Limb (tissue), 2 donors: ENCODE measurements around the gene FAM163B.

ENCODE experiments used
- DNase-seq, 2 donors: peaks; one replicate each; pipeline ENCODE4 v3.0.0-alpha.2; 2016; ENCODE audit errors: extremely low spot score in 2 of 2

The FAM163B gene

DNA sequence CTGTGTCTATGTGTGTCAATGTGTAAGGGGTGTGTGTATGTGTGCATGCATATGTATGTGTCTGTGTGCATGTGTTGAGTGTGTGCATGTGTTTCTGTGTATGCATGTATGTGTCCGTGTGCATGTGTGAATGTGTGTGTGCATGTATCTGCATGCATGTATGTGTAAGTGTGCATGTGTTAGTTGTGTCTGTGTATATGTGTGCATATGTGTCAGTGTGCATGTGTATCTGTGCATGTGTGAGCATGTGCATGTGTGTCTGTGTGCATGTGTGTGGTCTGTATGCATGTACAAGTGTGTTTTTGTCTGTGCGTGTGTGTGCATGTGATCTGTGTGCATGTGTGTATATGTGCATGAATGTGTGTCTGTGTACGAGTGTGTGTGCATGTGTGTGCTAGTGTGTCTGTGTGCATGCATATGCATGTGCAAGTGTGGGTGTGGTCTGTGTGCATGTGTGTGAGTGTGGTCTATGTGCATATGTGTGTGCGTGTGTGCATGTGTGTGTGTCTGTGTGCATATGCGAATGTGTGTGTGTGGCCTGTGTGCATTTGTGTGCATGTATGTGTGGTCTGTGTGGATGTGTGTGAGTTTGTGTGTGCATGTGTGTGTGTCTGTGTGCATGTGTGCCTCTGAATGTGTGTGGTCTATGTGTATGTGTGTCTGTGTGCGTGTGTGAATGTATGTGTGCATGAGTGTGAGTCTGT is 9.6 kb downstream of the FAM163B start:
- DNase-seq = no peak

DNA sequence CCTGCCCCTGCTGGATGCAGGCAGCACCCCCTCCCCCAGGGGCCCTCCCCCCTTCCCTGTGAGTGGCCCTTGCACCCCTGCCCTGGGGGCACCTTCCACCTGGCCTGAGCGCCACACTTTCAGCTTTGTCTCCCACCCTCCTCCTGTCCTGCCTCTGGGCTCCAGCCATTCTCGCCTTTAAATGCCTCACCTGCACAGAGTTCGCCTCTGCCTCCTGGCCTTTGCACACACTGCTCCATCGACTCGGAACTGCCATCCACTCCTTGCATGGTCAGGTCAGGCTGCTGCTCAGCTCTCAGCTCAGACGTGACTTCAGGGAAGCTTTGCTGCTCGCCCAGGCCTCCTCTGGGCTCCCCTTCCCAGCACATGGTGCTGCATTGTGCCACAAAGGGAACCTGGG is 10.2 kb downstream of the FAM163B start:
- no peak for DNase-seq

DNA sequence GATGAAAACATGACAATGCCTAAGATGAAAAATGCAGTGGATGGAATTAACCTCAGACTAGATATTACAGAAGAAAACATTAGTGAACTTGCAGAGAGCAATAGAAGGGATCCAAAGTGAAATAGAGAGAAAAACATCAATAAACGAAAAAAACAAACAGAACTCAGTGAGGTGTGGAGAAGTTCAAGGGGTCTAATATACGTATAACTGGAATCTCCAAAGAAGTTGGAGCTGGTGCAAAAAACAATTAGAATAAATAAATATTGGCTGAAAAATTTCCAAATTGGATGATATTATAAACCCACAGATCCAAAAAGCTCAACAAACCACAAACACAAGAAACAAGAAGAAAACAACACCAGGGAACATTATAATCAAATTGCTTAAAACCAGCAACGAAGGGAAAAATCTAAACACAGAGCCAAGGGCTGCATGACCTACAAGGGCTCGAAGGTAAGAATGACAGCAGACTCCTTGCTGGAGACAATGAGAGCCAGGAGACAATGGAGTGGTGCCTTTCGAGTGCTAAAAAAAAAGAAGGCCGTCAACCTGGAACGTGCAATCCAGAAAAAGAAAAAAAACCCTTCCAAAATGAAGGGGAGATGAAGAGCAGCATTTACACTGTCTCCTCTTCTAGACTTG is 11.8 kb downstream of the FAM163B start:
- DNase-seq = no peak

DNA sequence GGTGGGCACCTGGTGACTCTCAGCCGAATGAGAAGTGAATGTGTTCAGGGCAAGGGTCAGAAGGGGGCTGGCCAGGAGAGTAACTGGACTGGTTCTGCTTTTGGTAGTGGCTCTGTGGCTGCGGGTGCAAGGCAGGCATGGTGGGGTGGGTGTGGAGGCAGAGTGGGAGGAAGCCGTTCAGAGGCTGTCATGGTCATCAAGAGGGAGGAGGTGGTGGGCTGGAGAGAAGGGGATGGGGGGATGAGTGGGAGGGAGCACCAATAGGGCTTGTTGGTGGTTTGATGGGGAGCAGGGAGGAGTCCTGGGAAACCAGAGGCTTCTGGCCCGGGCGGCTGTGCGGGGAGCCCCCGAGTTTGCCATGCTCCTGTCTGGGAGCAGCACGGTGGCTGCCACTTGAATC is 13.3 kb downstream of the FAM163B start:
- DNase-seq = no peak

DNA sequence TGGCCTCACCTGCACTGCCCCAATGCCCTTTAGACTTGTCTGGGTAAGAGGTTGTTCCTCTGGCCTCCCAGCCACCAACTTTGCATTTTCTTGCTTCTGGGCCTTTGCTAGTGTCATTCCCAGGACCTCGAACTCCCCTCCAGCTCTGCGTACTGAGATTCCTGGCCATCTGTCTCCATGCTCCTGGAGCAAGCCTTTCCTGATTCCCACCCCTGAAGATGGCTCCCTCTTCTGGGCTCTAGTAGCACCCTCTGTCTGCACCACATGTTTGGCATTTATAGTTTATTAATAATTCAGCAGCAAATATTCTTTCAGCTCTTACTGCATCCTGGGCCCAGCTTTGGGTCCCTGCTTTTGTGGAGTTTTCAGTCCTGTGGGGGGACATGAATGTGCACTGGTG is 14.9 kb downstream of the FAM163B start:
- DNase-seq = no peak

DNA sequence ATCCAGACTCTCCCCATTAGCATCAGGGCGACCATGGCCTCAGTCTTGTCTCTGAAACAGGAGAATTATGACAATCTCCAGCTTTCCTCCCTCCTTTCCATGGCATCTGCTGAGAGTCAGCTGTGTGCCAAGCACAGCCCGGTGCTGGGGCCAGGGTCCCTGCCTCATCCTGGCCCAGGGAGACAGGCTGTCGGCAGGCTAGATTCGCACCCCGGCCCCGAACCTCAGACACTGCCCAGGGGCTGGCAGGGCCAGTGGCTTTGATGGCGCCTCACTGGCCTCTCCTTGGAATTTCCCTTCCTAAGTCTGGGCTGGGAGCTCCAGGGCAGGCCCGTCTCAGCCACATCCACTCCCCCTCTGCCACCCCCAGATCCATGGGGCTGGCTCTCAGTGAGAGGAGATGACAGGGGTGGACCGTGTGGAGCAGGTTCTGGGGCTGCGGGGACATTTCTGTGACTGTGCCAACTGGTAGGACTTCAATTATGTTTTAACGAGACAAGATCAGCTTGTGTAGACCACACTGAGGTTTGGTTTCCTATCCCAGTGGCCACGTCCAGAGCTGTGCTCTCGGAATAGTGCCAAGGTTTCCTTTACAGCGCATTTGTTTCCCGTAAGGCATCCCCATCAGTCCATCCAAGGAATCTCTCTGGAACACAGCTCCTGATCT is 15.5 kb downstream of the FAM163B start:
- DNase-seq = no peak

DNA sequence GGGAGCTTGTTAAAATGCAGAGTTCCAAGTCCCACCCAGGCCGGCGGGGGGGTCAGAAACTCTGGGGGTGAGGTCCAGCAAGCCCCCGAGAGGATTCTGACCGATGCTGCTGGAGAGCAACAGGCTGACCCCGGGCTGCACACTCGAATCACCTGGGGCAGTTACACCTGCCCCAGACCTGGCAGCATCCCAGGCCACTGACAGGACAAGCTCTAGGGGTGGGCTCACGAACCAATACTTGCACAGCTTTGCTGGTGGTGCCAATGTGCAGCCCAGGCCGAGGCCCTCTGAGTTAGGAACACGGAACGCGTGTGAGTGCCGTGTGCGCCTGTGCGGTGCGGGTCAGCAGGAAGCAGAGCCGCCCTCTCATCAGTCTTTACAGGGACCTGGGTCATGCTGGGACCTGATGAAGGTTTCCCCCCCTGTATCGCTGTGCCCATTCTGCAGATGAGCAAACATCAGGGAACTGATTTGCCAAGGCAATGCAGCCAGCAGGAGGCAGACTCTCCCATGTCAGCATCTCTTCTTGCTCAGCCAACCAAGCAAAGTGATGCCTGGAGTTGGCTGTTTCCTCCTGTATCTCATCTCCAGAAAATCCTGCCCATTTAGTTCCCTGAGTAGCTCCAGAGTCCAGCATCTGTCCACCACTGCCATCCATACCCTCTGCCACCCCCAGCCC is 16.3 kb downstream of the FAM163B start:
- DNase-seq = no peak

DNA sequence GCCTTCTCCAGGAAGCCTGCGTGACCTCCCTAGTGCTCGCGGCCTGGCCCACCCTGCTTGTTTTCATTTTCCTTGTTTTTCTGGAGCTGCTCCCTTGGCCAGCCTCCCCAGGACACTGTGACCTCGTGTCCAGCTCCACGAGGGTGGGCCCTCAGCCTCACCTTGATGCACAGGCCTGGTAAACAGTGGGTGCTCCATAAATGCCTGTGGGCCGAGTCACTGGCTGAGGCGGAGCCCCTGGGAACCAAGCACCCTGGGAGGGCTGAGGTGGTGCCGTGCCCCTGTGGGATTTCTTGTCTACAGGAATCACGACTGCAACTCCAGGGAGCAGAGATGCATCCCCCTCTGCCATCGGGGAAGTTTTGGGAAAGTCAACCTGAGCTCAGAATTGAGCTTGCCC is 17.2 kb downstream of the FAM163B start:
- DNase-seq = no peak

DNA sequence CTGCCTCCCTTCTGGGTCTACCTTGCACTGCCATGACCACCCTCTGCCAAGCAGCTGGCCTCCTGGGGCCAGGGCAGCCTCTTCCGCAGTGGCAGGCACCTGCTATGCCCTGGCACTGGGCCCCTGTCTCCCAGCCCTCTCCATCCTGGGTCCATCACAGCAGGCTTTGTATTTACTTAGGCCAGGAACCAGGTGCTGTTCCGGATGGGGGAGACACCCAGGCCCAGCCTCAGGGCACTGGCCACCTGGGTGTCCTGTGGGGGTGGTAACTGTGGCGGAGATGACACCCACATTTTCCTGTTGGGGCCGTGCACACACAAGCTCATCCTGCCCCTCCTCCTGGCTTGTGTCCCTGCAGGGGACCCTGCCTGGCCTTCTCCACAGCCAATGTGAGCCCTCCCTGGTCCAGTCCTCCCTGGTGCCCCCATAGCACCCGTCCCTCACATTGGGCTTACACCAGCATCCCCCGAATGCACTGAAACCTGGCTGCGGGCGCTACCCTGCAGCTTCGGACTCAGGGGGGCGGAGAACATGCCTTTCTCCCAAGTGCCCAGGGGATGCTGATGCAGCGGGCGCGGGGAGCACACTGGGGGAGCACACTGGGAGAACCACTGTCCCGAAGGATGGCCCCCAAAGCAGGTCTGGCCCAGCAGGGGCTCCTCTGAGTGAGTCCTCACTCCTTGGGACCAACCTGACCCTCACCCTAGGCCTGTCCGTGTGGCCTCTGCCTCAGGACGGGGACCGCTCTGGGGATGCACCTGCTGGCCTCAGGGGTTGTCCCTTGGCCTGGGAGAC is 17.9 kb downstream of the FAM163B start:
- no peak for DNase-seq

DNA sequence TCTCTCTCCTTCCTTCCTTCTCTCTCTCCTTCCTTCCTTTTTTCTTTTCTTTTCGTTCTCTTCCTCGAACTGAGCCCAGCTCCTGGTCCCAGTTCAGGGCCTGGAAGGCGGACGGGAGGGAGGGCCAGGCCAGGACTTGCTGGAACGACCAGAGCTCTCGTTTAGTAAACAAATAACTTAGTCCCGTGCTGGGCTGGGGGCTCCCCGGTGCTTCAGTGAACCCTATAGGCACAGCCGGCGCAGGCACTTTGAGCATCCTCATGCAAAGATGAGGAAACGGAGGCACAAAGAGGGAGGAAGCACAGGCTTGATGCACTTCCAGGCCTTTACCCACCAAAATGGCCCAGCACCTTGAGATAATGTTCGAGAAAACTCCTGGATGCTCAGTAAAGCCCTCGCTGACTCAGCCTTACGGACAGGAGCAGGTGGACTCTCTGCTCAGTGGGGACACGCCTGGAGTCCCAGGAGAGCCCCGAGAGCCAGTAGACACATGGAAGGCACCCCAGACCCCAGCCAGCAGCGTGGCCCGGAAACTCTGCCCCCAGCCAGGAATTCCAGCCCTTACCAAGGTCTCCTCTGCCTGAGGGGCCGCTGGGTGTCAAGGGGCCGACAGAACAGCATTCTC is 18.8 kb downstream of the FAM163B start:
- DNase-seq = no peak

DNA sequence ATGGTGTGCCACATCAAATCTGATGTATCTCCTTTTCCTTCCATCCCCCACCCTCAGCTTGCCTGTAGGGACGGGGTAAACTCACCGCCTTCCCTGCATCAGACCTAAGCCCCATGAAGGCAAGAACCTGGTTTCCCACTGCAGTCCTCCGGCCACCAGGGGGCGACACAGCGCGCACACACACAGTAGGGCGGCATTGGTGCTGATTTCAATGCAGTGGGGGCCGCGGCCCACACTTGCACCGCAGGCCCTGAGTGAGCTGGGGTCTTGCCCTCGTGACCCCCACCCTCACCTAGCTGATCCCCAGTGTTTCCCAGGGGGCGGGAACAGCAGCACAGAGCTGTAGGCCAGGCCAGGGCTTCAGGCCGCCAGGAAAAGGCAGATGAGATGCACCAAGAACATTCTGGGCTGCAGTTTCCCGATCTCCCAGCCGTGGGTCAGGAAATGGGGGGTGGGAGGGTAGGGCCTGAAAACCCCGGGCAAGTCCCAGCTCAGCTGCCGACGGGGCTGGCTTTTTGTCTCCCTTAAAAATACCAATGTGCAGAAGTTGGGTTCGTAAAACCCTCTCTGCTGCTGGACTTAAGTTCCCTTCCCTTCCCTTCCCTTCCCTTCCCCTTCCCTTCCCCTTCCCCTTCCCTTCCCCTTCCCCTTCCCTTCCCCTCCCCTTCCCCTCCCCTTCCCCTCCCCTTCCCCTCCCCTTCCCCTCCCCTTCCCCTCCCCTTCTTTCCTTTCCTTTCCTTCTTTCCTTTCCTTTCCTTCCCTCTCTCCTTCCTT is 19.5 kb downstream of the FAM163B start:
- DNase-seq = no peak

DNA sequence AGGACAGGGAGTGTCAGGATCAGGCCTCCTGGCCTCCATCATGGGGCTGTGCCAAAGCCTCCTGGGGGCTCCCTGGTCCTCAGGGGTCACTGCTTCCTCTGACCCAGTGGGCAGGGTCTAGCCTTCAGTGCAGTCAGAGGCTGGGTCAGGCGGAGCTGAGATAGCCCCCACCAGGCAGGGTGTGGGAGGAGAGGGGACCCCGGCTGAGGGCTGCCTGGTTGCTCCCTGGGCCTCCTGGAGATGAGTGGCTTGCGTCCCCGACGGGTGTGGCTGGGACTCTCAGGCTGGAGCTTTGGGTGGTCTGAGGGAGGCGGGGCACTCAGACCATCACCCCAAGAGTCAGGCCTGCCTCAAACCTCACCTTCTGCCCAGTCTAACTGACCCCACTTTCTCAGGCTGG is 21.7 kb downstream of the FAM163B start:
- no peak for DNase-seq

DNA sequence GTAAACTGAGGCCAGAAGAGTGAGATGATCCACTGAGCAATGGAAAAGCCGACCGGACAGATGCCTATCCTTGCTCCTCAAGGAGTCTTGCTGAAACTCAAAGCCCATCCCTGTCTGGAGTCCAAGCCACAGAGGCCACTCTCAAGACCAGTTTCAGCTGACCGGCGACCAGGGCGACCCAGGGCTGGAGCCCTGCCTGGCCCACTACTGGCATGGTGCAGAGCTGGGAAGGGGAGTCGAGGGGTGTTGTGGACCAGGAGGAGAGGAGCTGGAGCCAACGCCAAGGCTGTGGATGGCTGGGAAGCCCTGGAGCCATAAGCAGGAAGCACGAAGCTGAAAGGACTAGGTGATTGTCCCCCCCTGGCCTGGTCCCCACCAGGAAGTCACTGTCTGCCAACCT is 22.1 kb downstream of the FAM163B start:
- no peak for DNase-seq

DNA sequence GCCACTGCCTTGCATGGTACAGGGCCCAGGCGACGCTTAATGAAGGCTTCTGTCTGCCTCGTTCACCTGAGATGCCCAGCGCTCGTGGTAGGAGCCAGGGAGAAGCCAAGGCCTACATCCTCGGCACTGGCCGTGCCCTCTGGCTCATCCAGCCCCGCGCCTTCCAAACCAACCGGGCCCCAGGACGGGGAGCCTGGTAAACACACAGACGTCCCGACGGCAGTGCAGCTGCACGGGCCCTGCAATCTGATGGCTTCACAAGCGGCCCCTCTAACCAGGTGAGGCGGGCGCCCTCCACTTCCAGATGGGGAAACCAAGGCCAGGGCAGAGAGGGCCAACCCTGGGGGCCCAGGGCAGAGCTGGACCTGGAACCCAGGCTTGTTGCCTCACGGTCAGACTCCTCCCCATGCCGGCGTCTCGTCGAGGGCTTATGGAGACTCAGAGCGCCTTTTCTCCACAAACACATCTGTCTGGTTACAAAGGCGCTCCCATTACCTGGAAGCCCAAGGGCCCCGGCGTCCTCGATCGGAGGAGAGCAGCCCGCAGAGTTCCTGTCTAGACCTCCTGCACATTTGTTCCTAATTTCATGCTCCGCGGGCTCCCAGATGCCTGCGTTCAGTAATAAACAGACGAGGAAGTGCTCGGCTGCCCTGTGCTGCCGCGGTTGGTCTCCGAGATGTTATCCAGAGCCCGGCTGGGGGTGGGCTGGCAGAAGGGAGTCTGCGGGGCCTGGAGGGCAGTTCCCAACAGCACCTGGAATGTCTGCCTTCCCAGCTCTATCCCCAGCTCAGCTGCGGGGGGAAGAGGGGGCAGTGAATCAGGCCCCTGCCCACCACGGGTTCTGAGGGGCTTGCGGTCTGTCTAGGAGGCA is 23.5 kb downstream of the FAM163B start:
- DNase-seq = peak in 1 of 2 donors; percentile 64

DNA sequence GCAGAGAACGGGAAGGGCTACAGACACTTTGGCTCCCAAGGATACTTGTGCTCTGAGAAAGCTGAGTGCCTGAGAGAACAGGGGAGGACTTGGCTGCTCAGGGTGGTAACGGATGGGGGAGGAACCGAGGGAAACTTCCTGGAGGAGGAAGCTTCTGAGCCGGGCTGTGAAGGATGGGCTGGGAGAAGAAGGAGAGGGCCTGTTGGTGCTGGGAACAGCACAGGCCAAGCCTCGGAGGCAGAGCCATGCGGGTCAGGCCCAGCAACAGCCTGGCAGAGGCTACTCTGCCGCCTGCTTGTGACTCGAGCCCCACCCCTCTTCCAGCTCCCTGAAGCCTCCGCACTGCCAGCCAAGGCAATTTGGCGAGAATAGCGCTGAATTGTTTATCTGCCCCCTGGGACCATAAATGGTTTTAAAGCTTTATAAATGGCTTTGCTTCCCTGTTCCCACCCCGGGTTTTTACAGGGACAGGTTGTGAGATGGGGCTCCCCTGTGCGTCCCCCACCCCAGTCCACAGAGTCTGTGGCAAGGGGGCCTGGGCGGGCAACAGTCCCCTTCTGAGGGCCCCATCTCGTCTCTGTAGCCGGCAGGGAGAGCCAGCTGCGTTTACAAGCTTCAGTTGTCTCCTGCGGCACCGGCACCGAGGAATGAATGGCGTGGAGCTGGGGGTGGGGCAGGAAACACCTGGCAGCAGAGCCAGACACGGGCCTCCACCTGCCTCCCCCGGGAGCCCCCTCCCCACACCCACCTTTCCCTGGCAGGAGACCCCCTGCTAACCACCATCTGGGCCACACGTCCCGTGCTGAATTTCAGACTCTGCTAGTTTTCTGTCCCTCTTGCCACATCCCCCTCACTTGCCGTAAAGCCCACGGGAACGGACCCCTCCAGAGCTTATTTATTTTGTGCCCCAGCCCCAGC is 24.4 kb downstream of the FAM163B start:
- DNase-seq = peak; percentile 44 to 76

DNA sequence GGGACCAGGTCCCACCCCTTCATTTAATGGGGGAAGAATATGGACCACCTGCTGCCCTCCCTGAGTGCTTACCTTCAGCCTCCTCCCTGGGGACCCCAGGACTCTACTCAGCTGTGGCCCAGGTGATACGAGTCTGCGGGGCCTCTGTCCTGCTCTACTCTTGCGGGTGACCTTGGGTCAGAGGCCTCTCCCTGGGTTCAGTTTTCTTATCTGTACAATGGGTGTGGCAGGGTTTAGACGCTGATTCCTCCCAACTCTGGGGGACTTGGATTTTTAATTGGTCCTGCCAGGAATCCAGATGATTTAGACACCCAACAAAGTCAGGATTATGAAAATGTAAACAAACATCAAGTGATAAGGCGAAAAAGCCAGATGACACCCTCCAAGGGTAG is 25.0 kb downstream of the FAM163B start:
- DNase-seq = no peak

DNA sequence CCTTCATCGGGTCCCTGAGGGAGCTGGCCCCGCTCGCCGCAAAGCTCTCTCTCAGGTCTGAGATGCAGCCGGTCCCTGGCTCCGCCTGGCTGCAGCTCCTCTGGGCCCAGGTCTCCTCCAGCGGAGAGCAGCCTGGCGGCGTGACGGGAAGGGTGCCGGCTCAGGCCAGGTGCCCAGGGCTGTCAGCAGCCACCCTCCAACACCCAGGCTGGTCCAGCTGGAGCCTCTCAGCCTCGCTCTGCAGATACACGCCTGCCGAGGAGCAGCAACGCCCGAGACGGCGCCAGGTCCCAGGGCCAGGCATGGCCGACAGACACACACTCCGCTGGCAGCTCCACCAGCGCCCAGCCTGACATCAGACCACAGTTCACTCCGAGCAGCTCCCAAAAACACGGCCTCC is 25.6 kb downstream of the FAM163B start:
- DNase-seq = no peak

DNA sequence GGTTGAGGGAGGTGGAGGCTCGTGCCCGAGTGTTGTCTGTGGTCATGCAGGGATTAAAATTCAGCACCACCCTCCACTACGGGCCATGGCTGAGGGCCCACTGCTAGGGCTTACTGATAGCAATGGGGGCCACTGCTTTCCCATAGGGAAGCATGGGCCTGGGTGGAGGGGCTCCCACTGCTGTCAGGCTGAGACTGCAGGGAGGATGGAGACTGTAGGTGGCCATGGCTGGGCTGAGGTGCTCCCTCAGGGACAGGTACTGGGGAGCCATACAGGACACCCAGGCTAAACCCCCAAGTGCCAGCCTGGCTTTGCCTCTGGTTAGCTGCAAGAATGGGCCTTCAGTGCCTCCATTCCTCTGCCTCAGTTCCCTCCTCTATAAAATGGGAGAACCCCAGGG is 26.1 kb downstream of the FAM163B start:
- DNase-seq = no peak
